K562 (cell line): ENCODE data around the gene VIPR1. TPM values are rescaled to one million over a fixed set of nuclear protein-coding genes. Genes with fewer than 3 reads are reported as not detected.

Experiments used
- AFF4 ChIP-seq: sonication (generic); formaldehyde crosslinking; IDR thresholded peaks from 2 replicates; pipeline ENCODE4 v1.8.0; 2023; ENCODE audit warnings: mild to moderate bottlenecking, missing genetic modification reagents
- ARNT ChIP-seq, 2 experiments: fragments of 450-650 bp; IDR thresholded peaks; 2 replicates each; pipeline ENCODE4 v1.6.1; 2016; ENCODE audit warnings: mild to moderate bottlenecking in 1 of 2
- CBFB ChIP-seq: sonication (generic); formaldehyde crosslinking; IDR thresholded peaks from 2 replicates; pipeline ENCODE4 v1.4.0; 2020; ENCODE audit warnings: mild to moderate bottlenecking, missing genetic modification reagents
- CHAMP1 ChIP-seq: fragments of 450-650 bp; IDR thresholded peaks from 2 replicates; pipeline ENCODE4 v1.6.1; 2016; ENCODE audit warnings: mild to moderate bottlenecking
- FOXJ3 ChIP-seq: sonication (generic); formaldehyde crosslinking; IDR thresholded peaks from 2 replicates; pipeline ENCODE4 v1.4.0; 2020; ENCODE audit warnings: mild to moderate bottlenecking, missing genetic modification reagents
- FOXK1 ChIP-seq: sonication (generic); formaldehyde crosslinking; IDR thresholded peaks from 2 replicates; pipeline ENCODE4 v1.8.0; 2022; ENCODE audit warnings: missing genetic modification reagents, mild to moderate bottlenecking, borderline replicate concordance
- JUND ChIP-seq, 2 experiments: IDR thresholded peaks; 2 replicates in 1 of 2; 3 replicates in 1 of 2; pipeline ENCODE4 v1.6.1; 2011; ENCODE audit warnings: borderline replicate concordance in 2 of 2, low read depth in 2 of 2, low read length in 2 of 2, improper control_type of control experiment in 1 of 2, missing biosample characterization in 1 of 2, missing genetic modification characterization in 1 of 2, missing genetic modification reagents in 1 of 2
- MCM7 ChIP-seq, 2 experiments: fragments of 450-650 bp; IDR thresholded peaks; 2 replicates each; pipeline ENCODE4 v1.6.1; 2016 to 2018
- MED1 ChIP-seq: sonication (generic); formaldehyde crosslinking; IDR thresholded peaks from 2 replicates; pipeline ENCODE4 v1.8.1; 2023; ENCODE audit warnings: missing genetic modification reagents, borderline replicate concordance
- MEIS2 ChIP-seq: fragments of 450-650 bp; IDR thresholded peaks from 2 replicates; pipeline ENCODE4 v1.6.1; 2014; ENCODE audit warnings: mild to moderate bottlenecking; ENCODE audit not compliant: partially characterized antibody
- NFRKB ChIP-seq: fragments of 450-650 bp; IDR thresholded peaks from 2 replicates; pipeline ENCODE4 v1.6.1; 2016; ENCODE audit warnings: low read depth
- NR2C2 ChIP-seq, 2 experiments: fragments of 200-800 bp in 1 of 2; sonication (Bioruptor generic) in 1 of 2; sonication (generic) in 1 of 2; formaldehyde crosslinking in 1 of 2; IDR thresholded peaks; 2 replicates each; pipeline versions ENCODE4 v1.6.1 to v1.8.0; 2016 to 2022; ENCODE audit warnings: mild to moderate bottlenecking in 1 of 2, missing compliant biosample characterization in 1 of 2, missing genetic modification characterization in 1 of 2, missing genetic modification reagents in 1 of 2
- RBM22 ChIP-seq: fragments of 200-400 bp; formaldehyde crosslinking; IDR thresholded peaks from 2 replicates; pipeline ENCODE4 v1.6.1; 2018; ENCODE audit warnings: low read length, low read depth; ENCODE audit not compliant: poor library complexity, severe bottlenecking
- TEAD1 ChIP-seq, 2 experiments: fragments of 450-650 bp in 1 of 2; sonication (generic) in 1 of 2; formaldehyde crosslinking; IDR thresholded peaks; 2 replicates each; pipeline versions ENCODE4 v1.4.0 to v1.8.0; 2020 to 2022; ENCODE audit warnings: mild to moderate bottlenecking in 2 of 2, missing genetic modification reagents in 1 of 2
- U2AF1 ChIP-seq: fragments of 200-400 bp; formaldehyde crosslinking; optimal IDR thresholded peaks from 2 replicates; pipeline ENCODE3; 2017; ENCODE audit warnings: mild to moderate bottlenecking, low read depth, low read length, moderate library complexity
- ZFP36 ChIP-seq: fragments of 150-350 bp; IDR thresholded peaks from 2 replicates; pipeline ENCODE4 v1.6.1; 2018; ENCODE audit warnings: low read length, low read depth; ENCODE audit not compliant: partially characterized antibody
- ZNF184 ChIP-seq: sonication (generic); formaldehyde crosslinking; IDR thresholded peaks from 2 replicates; pipeline ENCODE4 v1.5.0; 2020; ENCODE audit warnings: missing genetic modification reagents
- ZNF224 ChIP-seq: sonication (generic); formaldehyde crosslinking; IDR thresholded peaks from 2 replicates; pipeline ENCODE4 v1.8.0; 2022; ENCODE audit warnings: mild to moderate bottlenecking, missing genetic modification reagents
- ZNF316 ChIP-seq: fragments of 450-650 bp; IDR thresholded peaks from 2 replicates; pipeline ENCODE4 v1.6.1; 2016
- ZNF347 ChIP-seq: fragments of 450-650 bp; formaldehyde crosslinking; IDR thresholded peaks from 2 replicates; pipeline ENCODE4 v1.4.0; 2020; ENCODE audit warnings: low read depth, mild to moderate bottlenecking, moderate library complexity
- ZNF696 ChIP-seq: fragments of 250-450 bp; sonication (Bioruptor Pico); conservative IDR thresholded peaks from 2 replicates; pipeline ENCODE4 v1.4.0; 2020; ENCODE audit warnings: mild to moderate bottlenecking, moderate library complexity
- polyA plus RNA-seq, 8 experiments: library from polyadenylated mRNA; depleted of rRNA in 4 of 8; stranded (reverse) in 5 of 8; unstranded in 3 of 8; fragments of >200 nt; fragmentation: Nextera tagmentation in 2 of 8; fragmentation: Illumina TruSeq in 1 of 8; extraction: Ambion mirVana in 2 of 8; extraction: Trizol in 1 of 8; gene quantifications; 2 replicates each; pipeline versions ENCODE4 v1.2.1 to v1.2.3, GENCODE V29; 2011 to 2014; ENCODE audit warnings: inconsistent platforms in 1 of 8, missing spikeins in 1 of 8
- total RNA-seq, 7 experiments: library from RNA; depleted of rRNA in 6 of 7; stranded (reverse); fragments of >200 nt in 6 of 7; fragmentation: Illumina TruSeq in 2 of 7; extraction: Trizol in 2 of 7; gene quantifications; 2 replicates each; pipeline versions ENCODE4 v1.2.1 to v1.2.3, GENCODE V29; 2011 to 2021; ENCODE audit warnings: low replicate concordance in 1 of 7

Gene VIPR1
- total and polyA plus RNA-seq, 9 of the 15 experiments (the other 6 are each of a cell fraction or from before 2014, with no cell fraction given), result 0.04 to 0.38 (median 0.12) TPM; not detected in 3

- TF ChIP-seq ZNF184, result no peak
- peak; percentile 30 to 85; a peak in 1 of 4 replicates for TF ChIP-seq ARNT (IDR thresholded peaks at IDR 0.05)
- TF ChIP-seq NR2C2 (CRISPR knock-in tag; IDR thresholded peaks at IDR 0.05), result no peak
- TF ChIP-seq NR2C2 (tag; IDR thresholded peaks at IDR 0.05), result peak; percentile 66; the same call in 1 of the 2 replicates
- 0 out of 2 replicates have a peak, but pooled peaks have one; percentile 3 for TF ChIP-seq NFRKB
- TF ChIP-seq ZNF347 (CRISPR knock-in tag), result no peak
- peak; percentile 94; the same call in 1 of the 2 replicates for TF ChIP-seq AFF4 (CRISPR knock-in tag)
- TF ChIP-seq CBFB (CRISPR knock-in tag), result peak; percentile 94
- TF ChIP-seq ZNF316, result no peak; the same call in 1 of the 2 replicates
- no peak for TF ChIP-seq ZNF224 (CRISPR knock-in tag)
- TF ChIP-seq U2AF1, result peak; percentile 32
- peak; percentile 48; the same call in 1 of the 2 replicates for TF ChIP-seq JUND (IDR thresholded peaks at IDR 0.05; ENCODE audit: borderline replicate concordance, low read depth, low read length)
- peak; percentile 51; the same call in 1 of the 3 replicates for TF ChIP-seq JUND (tag; IDR thresholded peaks at IDR 0.05; ENCODE audit: borderline replicate concordance, low read depth, low read length)
- TF ChIP-seq FOXJ3 (CRISPR knock-in tag), result no peak
- TF ChIP-seq CHAMP1, result no peak
- peak; percentile 65 for TF ChIP-seq ZFP36
- no peak for TF ChIP-seq MCM7 (IDR thresholded peaks at IDR 0.05)
- no peak for TF ChIP-seq MED1
- peak; percentile 73; the same call in 1 of the 2 replicates for TF ChIP-seq FOXK1 (CRISPR knock-in tag)
- peak; percentile 91 for TF ChIP-seq RBM22
- TF ChIP-seq TEAD1 (CRISPR knock-in tag; IDR thresholded peaks at IDR 0.05), result peak in 1 of 2 experiments; percentile 70; a peak in 1 of 4 replicates
- no peak for TF ChIP-seq ZNF696 (CRISPR knock-in tag)
- peak; percentile 87 for TF ChIP-seq MEIS2
Observed at GRCh38 chr3:42581709-42582473, 79.4 kb downstream of the VIPR1 start, which contains the start of gene SEC22C (continued).
